T47D (cell line): ENCODE measurements around the gene CCN2.

Experiments
- DNase-seq, 2 experiments: peaks; one replicate each; pipeline versions ENCODE4 v3.0.0 to v3.0.0-alpha.2; 2011 to 2012; ENCODE audit warnings: low read depth in 1 of 2, low spot score in 1 of 2
- JUND ChIP-seq: IDR thresholded peaks from 2 replicates; pipeline ENCODE4 v1.6.1; 2012; ENCODE audit warnings: low read depth
- in situ Hi-C: cut with HindIII; loops from 2 replicates; pipeline ENCODE4 v1.10.0; 2016; ENCODE audit warnings: low sequenced_read_pairs, low pct_unique_long_range_greater_than_20kb

The CCN2 gene

GRCh38 chr6:131950767-131951575, at the start of gene CCN2:
TSS of gene CCN2 (minus strand) at chr6:131951372. CDS start at chr6:131951172, 200 bp downstream.
- in situ Hi-C loops = no loop called here
- peak; percentile 35 to 62 for DNase-seq
- no peak for TF ChIP-seq JUND

GRCh38 chr6:132000296-132000695, 49.1 kb upstream of the CCN2 start:
- in situ Hi-C loops = no loop called here
- no peak for TF ChIP-seq JUND
- DNase-seq = no peak

GRCh38 chr6:131999545-132000146, 48.5 kb upstream of the CCN2 start:
- in situ Hi-C loops = no loop called here
- no peak for DNase-seq
- TF ChIP-seq JUND = no peak

GRCh38 chr6:131998255-131998982, 47.2 kb upstream of the CCN2 start:
- in situ Hi-C loops = no loop called here
- no peak for DNase-seq
- no peak for TF ChIP-seq JUND

GRCh38 chr6:131997429-131998153, 46.4 kb upstream of the CCN2 start:
- TF ChIP-seq JUND = no peak
- in situ Hi-C loops = no loop called here
- no peak for DNase-seq

GRCh38 chr6:131995917-131996316, 44.7 kb upstream of the CCN2 start:
- DNase-seq = no peak
- in situ Hi-C loops = no loop called here
- no peak for TF ChIP-seq JUND

- no peak for TF ChIP-seq JUND
- no peak for DNase-seq
- in situ Hi-C loops = no loop called here
These were observed 41.4 kb upstream of the CCN2 start for GRCh38 chr6:131992557-131992956.

- no peak for DNase-seq
- in situ Hi-C loops = no loop called here
- no peak for TF ChIP-seq JUND
These were observed 37.9 kb upstream of the CCN2 start for GRCh38 chr6:131989036-131989435.

- DNase-seq = no peak
- TF ChIP-seq JUND = no peak
- in situ Hi-C loops = no loop called here
These were observed 31.6 kb upstream of the CCN2 start for GRCh38 chr6:131982740-131983259.

- in situ Hi-C loops = no loop called here
- TF ChIP-seq JUND = no peak
- no peak for DNase-seq
These were observed 30.4 kb upstream of the CCN2 start for GRCh38 chr6:131981624-131981978.

GRCh38 chr6:131980791-131981623, 29.8 kb upstream of the CCN2 start:
- DNase-seq = peak in 1 of 2 experiments; percentile 16
- in situ Hi-C loops = no loop called here

More at GRCh38 chr6:131980791-131981623, 29.8 kb upstream of the CCN2 start:
- no peak for TF ChIP-seq JUND
